ENCODE data around the gene TEX35. TPM values are rescaled to one million over a fixed set of nuclear protein-coding genes. Genes with fewer than 3 reads are reported as not detected.

The TEX35 gene
- total RNA-seq, 1 donor from 2014 or later, result not detected

GRCh38 chr1:178489399-178489798, 23.5 kb upstream of the TEX35 start:
- no peak for TF ChIP-seq CTCF (IDR thresholded peaks at IDR 0.05; ENCODE audit: unreplicated experiment)
- H3K4me1 Mint-ChIP-seq (ENCODE audit: low read depth), result no peaks in the 10 kb centered on the region
- H3K4me3 Mint-ChIP-seq (ENCODE audit: low read depth), result no peak overlapping the region
- H3K36me3 Mint-ChIP-seq (ENCODE audit: insufficient read depth), result no peaks in the 10 kb centered on the region
- H3K27ac Mint-ChIP-seq, result no peak overlapping the region
- H3K9me3 Mint-ChIP-seq (ENCODE audit: low read depth), result no peaks in the 10 kb centered on the region
- peaks cover 2% of the 10 kb centered on the region for H3K27me3 Mint-ChIP-seq
- DNase-seq (ENCODE audit: low spot score, unreplicated experiment), result no peak

GRCh38 chr1:178490136-178490535, 22.8 kb upstream of the TEX35 start:
- DNase-seq (ENCODE audit: low spot score, unreplicated experiment), result no peak
- Mint-ChIP-seq H3K36me3 (ENCODE audit: insufficient read depth) (no peaks in the 10 kb centered on the region), H3K4me3 (ENCODE audit: low read depth) (no peak overlapping the region), H3K27me3 (peaks cover 2% of the 10 kb centered on the region), H3K9me3 (ENCODE audit: low read depth) (no peaks in the 10 kb centered on the region), H3K4me1 (ENCODE audit: low read depth) (no peaks in the 10 kb centered on the region), H3K27ac (no peak overlapping the region)
- no peak for TF ChIP-seq CTCF (IDR thresholded peaks at IDR 0.05; ENCODE audit: unreplicated experiment)

GRCh38 chr1:178490967-178491366, 21.9 kb upstream of the TEX35 start:
- no peak for DNase-seq (ENCODE audit: low spot score, unreplicated experiment)

GRCh38 chr1:178491721-178492120, 21.2 kb upstream of the TEX35 start:
- Mint-ChIP-seq H3K36me3 (ENCODE audit: insufficient read depth) (no peaks in the 10 kb centered on the region), H3K4me1 (ENCODE audit: low read depth) (no peaks in the 10 kb centered on the region), H3K27ac (no peak overlapping the region), H3K27me3 (peaks cover 2% of the 10 kb centered on the region), H3K4me3 (ENCODE audit: low read depth) (no peak overlapping the region), H3K9me3 (ENCODE audit: low read depth) (no peaks in the 10 kb centered on the region)
- no peak for TF ChIP-seq CTCF (IDR thresholded peaks at IDR 0.05; ENCODE audit: unreplicated experiment)
- DNase-seq (ENCODE audit: low spot score, unreplicated experiment), result no peak

More at GRCh38 chr1:178490967-178491366, 21.9 kb upstream of the TEX35 start:
- Mint-ChIP-seq H3K4me3 (ENCODE audit: low read depth) (no peak overlapping the region), H3K36me3 (ENCODE audit: insufficient read depth) (no peaks in the 10 kb centered on the region), H3K27ac (no peak overlapping the region), H3K27me3 (peaks cover 2% of the 10 kb centered on the region), H3K4me1 (ENCODE audit: low read depth) (no peaks in the 10 kb centered on the region), H3K9me3 (ENCODE audit: low read depth) (no peaks in the 10 kb centered on the region)
- no peak for TF ChIP-seq CTCF (IDR thresholded peaks at IDR 0.05; ENCODE audit: unreplicated experiment)

- no peak for DNase-seq (ENCODE audit: low spot score, unreplicated experiment)
- Mint-ChIP-seq H3K9me3 (ENCODE audit: low read depth) (no peaks in the 10 kb centered on the region), H3K36me3 (ENCODE audit: insufficient read depth) (no peaks in the 10 kb centered on the region), H3K27me3 (peaks cover 4% of the 10 kb centered on the region), H3K4me1 (ENCODE audit: low read depth) (no peaks in the 10 kb centered on the region), H3K27ac (no peak overlapping the region), H3K4me3 (ENCODE audit: low read depth) (no peak overlapping the region)
- TF ChIP-seq CTCF (IDR thresholded peaks at IDR 0.05; ENCODE audit: unreplicated experiment), result no peak
Observed at GRCh38 chr1:178492341-178492740, 20.6 kb upstream of the TEX35 start.

Measured in progenitor cell of endocrine pancreas (in vitro differentiated cells).